Lung (tissue), 12 donors: Measurements from ENCODE around the gene ABR. TPM values are rescaled to one million over a fixed set of nuclear protein-coding genes. Genes with fewer than 3 reads are reported as not detected.

Source experiments
- ATAC-seq: fragments of 200-7000 bp; cut with Tn5 transposase; one replicate; pipeline ENCODE4 v1.9.1; 2020; ENCODE audit warnings: moderate number of reproducible peaks; ENCODE audit not compliant: insufficient read depth, low FRiP score
- DNase-seq, 3 donors: peaks; one replicate each; pipeline ENCODE4 v3.0.0-alpha.2; 2013 to 2017
- H3K27ac ChIP-seq, 2 donors: one replicate each; pipeline ENCODE4 v1.5.1; 2013; ENCODE audit warnings: mild to moderate bottlenecking in 2 of 2, moderate library complexity in 2 of 2, control low read depth in 1 of 2, inconsistent platforms in 1 of 2, low read depth in 1 of 2, low read length in 1 of 2
- H3K27me3 ChIP-seq, 3 donors: one replicate each; pipeline ENCODE4 v1.5.1; 2013; ENCODE audit warnings: low read length in 2 of 3; ENCODE audit not compliant: control insufficient read depth in 3 of 3, insufficient read depth in 3 of 3
- H3K36me3 ChIP-seq, 4 donors: one replicate each; pipeline ENCODE4 v1.5.1; 2013; ENCODE audit warnings: low read length in 4 of 4, mild to moderate bottlenecking in 1 of 4, moderate library complexity in 1 of 4; ENCODE audit not compliant: control insufficient read depth in 4 of 4, insufficient read depth in 4 of 4
- H3K4me1 ChIP-seq, 5 donors: one replicate each; pipeline ENCODE4 v1.5.1; 2013; ENCODE audit warnings: low read length in 5 of 5, mild to moderate bottlenecking in 2 of 5, moderate library complexity in 1 of 5; ENCODE audit not compliant: control insufficient read depth in 5 of 5, insufficient read depth in 5 of 5
- H3K4me3 ChIP-seq: one replicate; pipeline ENCODE4 v1.5.1; 2013; ENCODE audit warnings: mild to moderate bottlenecking, control low read depth, moderate library complexity
- H3K9ac ChIP-seq, 2 donors: one replicate each; pipeline ENCODE4 v1.5.1; 2013; ENCODE audit warnings: low read length in 2 of 2, control low read depth in 1 of 2; ENCODE audit not compliant: insufficient read depth in 1 of 2
- H3K9me3 ChIP-seq, 4 donors: one replicate each; pipeline ENCODE4 v1.5.1; 2013; ENCODE audit warnings: low read length in 3 of 4, mild to moderate bottlenecking in 1 of 4, moderate library complexity in 1 of 4; ENCODE audit not compliant: control insufficient read depth in 4 of 4, insufficient read depth in 3 of 4
- CTCF ChIP-seq: IDR thresholded peaks from 2 replicates; pipeline ENCODE4 v1.5.1; 2012; ENCODE audit warnings: mild to moderate bottlenecking; ENCODE audit errors: control extremely low read depth, extremely low read depth
- WGBS, 2 donors: extraction: QIAGEN DNeasy Blood & Tissue Kit; methylation state at CpG; one replicate each; pipeline ENCODE4 v1.1.7; 2013; 5-methylcytosine and 5-hydroxymethylcytosine counted together
- polyA plus RNA-seq, 2 donors: library from polyadenylated mRNA; stranded (reverse); fragments of 200-250 nt; gene quantifications; one replicate each; pipeline ENCODE4 v1.2.1, GENCODE V29; 2013
- total RNA-seq, 2 donors: library from RNA; depleted of rRNA in 1 of 2; stranded (reverse); fragments of >200 nt in 1 of 2; gene quantifications; one replicate each; pipeline ENCODE4 v1.2.1, GENCODE V29; 2014 to 2021
- donor health status: control.
- donor health status: control.
- donor health status: Bipolar disorder and iron deficiency.
- donor health status: healthy.
- donor health status: DM: yes; HTN: yes; CAD: no.

Gene ABR
- total and polyA plus RNA-seq, 4 donors = 54.8 to 187 (median 70.2) TPM

GRCh38 chr17:1091900-1092299 is 87.9 kb downstream of the ABR start:
- no peak overlapping the region for H3K9ac ChIP-seq

GRCh38 chr17:1091190-1091534 is 88.6 kb downstream of the ABR start:
- no peak for ATAC-seq
- no peak overlapping the region for H3K4me3 ChIP-seq
- DNase-seq = no peak
- WGBS, 2 donors = 82 to 87% methylated on average over 7 to 8 of the region's 8 CpGs
- H3K27ac ChIP-seq = peak overlapping the region in 1 of 2 donors; percentile 79
- H3K27me3 ChIP-seq = no peaks in the 10 kb centered on the region
- no peak for TF ChIP-seq CTCF
- H3K9me3 ChIP-seq = no peaks in the 10 kb centered on the region
- peaks cover 5 to 30% (median 21%) of the 10 kb centered on the region in 4 donors for H3K36me3 ChIP-seq
- H3K4me1 ChIP-seq = peaks cover 0 to 27% (median 9%) of the 10 kb centered on the region in 5 donors
- no peak overlapping the region for H3K9ac ChIP-seq

More at GRCh38 chr17:1091900-1092299, 87.9 kb downstream of the ABR start:
- peak overlapping the region in 1 of 2 donors; percentile 79 for H3K27ac ChIP-seq
- H3K4me3 ChIP-seq = no peak overlapping the region
- H3K4me1 ChIP-seq = peaks cover 0 to 34% (median 10%) of the 10 kb centered on the region in 5 donors
- DNase-seq (no peak), ATAC-seq (no peak)
- no peak for TF ChIP-seq CTCF
- H3K27me3 ChIP-seq = no peaks in the 10 kb centered on the region
- 79 to 85% methylated on average over 14 of the region's 14 CpGs for WGBS, 2 donors
- no peaks in the 10 kb centered on the region for H3K9me3 ChIP-seq
- peaks cover 5 to 30% (median 19%) of the 10 kb centered on the region in 4 donors for H3K36me3 ChIP-seq

GRCh38 chr17:1090465-1091189 is 89.2 kb downstream of the ABR start:
- H3K4me3 ChIP-seq = no peak overlapping the region
- peaks cover 5 to 30% (median 21%) of the 10 kb centered on the region in 4 donors for H3K36me3 ChIP-seq
- no peak for TF ChIP-seq CTCF
- peak overlapping the region; percentile 14 to 79 for H3K27ac ChIP-seq
- no peaks in the 10 kb centered on the region for H3K9me3 ChIP-seq
- H3K27me3 ChIP-seq = no peaks in the 10 kb centered on the region
- no peak overlapping the region for H3K9ac ChIP-seq
- WGBS, 2 donors = 69% methylated on average over 19 of the region's 19 CpGs
- ATAC-seq = no peak
- peaks cover 0 to 22% (median 4%) of the 10 kb centered on the region in 5 donors for H3K4me1 ChIP-seq
- no peak for DNase-seq
